ENCODE measurements around the gene TMEM204. TPM values are rescaled to one million over a fixed set of nuclear protein-coding genes. Genes with fewer than 3 reads are reported as not detected.

The TMEM204 gene
- 0.18 TPM in 1 of 2 replicates, not detected in the other for total RNA-seq

DNA sequence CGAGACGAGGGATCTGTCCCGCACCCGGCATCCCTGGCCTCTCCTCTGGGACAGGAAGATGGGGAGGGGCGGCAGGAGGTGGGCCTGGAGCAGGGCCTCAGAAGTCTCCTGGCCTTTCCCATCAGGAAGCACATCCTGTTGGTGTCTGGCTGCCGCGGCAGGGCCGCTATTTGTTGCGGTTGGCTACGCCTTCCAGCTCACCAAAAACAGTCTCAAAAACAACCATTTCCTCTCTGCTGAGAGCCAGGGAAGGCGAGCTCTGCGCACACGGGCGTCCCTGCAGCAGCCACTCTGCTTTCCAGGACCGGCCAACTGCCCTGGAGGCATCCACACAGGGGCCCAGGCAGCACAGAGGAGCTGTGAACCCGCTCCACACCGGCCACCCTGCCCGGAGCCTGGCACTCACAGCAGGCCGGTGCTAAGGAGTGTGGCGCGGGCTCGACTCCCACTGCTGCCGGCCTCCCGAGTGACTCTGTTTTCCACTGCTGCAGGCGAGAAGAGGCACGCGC, at the start of gene TMEM204:
TSS of gene TMEM204 (plus strand) at position 224 of the 509 bp plus-strand sequence. CDS start 610 bp downstream, outside the sequence.
- Mint-ChIP-seq H3K9me3 (no peaks in the 10 kb centered on the region), H3K27me3 (no peaks in the 10 kb centered on the region), H3K4me3 (peak within 1 kb of the TSS; percentile 15), H3K4me1 (peaks cover 14% of the 10 kb centered on the region), H3K36me3 (ENCODE audit: low read depth) (no peaks in the 10 kb centered on the region), H3K27ac (no peak within 1 kb of the TSS)
- ChIA-PET CTCF (no interaction called here), POLR2A (no interaction called here)
- ATAC-seq (ENCODE audit: low read depth), result no peak
- intact Hi-C loops (cut with micrococcal nuclease), result no loop called here
- DNase-seq, result no peak
- TF ChIP-seq, protein P1, sequence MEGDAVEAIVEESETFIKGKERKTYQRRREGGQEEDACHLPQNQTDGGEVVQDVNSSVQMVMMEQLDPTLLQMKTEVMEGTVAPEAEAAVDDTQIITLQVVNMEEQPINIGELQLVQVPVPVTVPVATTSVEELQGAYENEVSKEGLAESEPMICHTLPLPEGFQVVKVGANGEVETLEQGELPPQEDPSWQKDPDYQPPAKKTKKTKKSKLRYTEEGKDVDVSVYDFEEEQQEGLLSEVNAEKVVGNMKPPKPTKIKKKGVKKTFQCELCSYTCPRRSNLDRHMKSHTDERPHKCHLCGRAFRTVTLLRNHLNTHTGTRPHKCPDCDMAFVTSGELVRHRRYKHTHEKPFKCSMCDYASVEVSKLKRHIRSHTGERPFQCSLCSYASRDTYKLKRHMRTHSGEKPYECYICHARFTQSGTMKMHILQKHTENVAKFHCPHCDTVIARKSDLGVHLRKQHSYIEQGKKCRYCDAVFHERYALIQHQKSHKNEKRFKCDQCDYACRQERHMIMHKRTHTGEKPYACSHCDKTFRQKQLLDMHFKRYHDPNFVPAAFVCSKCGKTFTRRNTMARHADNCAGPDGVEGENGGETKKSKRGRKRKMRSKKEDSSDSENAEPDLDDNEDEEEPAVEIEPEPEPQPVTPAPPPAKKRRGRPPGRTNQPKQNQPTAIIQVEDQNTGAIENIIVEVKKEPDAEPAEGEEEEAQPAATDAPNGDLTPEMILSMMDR (IDR thresholded peaks at IDR 0.05), result no peak

GRCh38 chr16:1485847-1486496, 47.5 kb upstream of the TMEM204 start:
- Mint-ChIP-seq H3K9me3 (peaks cover 3% of the 10 kb centered on the region), H3K27ac (no peak overlapping the region), H3K36me3 (ENCODE audit: low read depth) (no peaks in the 10 kb centered on the region), H3K27me3 (no peaks in the 10 kb centered on the region), H3K4me3 (no peak overlapping the region), H3K4me1 (peaks cover 18% of the 10 kb centered on the region)
- no peak for ATAC-seq (ENCODE audit: low read depth)
- DNase-seq, result no peak
- POLR2A ChIA-PET, result interaction anchor here (0.9 kb wide), 1 partner anchor 126 kb away, joined by 6 read pairs; the partner anchor contains the start of gene IFT140
- TF ChIP-seq, protein P1 (IDR thresholded peaks at IDR 0.05), result no peak
- intact Hi-C loops (cut with micrococcal nuclease), result no loop called here
- CTCF ChIA-PET, result no interaction called here

DNA sequence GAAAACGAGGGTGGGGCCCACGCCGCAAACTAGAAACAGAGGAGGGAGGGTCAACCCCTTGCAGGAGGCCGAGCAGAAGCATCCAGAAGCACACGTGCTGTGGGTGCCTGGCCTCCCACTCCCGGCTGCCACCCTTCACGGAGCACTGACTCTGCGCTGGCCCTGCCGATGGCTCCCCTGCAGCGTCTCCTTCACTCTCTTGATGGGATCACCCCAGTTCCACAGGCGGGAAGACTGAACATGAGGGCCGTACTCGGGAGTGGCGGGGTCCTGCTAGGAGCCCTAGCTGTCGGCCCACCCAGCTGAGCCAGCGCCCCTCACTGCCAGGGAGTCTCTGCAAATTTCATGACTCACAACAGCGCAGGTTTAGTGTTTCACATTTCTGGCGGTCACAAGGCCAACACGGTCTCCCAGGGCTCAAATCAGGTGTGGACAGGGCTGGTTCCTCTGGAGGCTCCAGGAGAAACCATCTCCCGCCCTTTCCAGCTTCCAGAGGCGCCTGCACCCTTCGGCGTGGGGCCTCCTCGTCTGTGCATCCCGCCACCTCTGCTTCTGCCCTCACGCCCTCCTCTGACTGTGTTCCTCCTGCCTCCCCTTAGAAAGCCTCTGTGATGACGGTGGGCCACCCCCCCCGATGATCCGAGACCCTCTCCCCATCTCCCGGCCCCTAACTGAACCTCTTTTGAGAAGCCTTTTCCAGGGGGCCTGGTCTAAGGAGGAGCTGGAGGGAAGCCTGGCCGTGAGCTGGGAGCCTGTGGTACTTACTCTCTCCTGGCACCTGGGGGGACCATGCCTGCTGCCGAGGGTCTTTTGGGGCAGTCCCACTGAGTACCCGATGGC, 46.7 kb upstream of the TMEM204 start:
- H3K27ac Mint-ChIP-seq, result no peak overlapping the region

GRCh38 chr16:1487395-1488053, 45.9 kb upstream of the TMEM204 start:
- CTCF ChIA-PET, result no interaction called here
- POLR2A ChIA-PET, result interaction anchor here (0.6 kb wide), 1 partner anchor 15 kb away, joined by 3 read pairs; no protein-coding TSS in a partner anchor
- H3K4me1 Mint-ChIP-seq, result peaks cover 10% of the 10 kb centered on the region

More for the DNA sequence above, 46.7 kb upstream of the TMEM204 start:
- no peak overlapping the region for H3K4me3 Mint-ChIP-seq
- H3K27me3 Mint-ChIP-seq, result no peaks in the 10 kb centered on the region
- ATAC-seq (ENCODE audit: low read depth) (no peak), DNase-seq (no peak)
- H3K36me3 Mint-ChIP-seq (ENCODE audit: low read depth), result no peaks in the 10 kb centered on the region
- H3K4me1 Mint-ChIP-seq, result peaks cover 14% of the 10 kb centered on the region
- intact Hi-C loops (cut with micrococcal nuclease), result no loop called here
- ChIA-PET POLR2A (interaction anchor here (0.6 to 0.9 kb wide), 2 partner anchors 14 to 125 kb away, joined by 3 to 6 read pairs; partner anchors contain the start of gene IFT140), CTCF (no interaction called here)
- H3K9me3 Mint-ChIP-seq, result no peaks in the 10 kb centered on the region
- TF ChIP-seq, protein P1 (IDR thresholded peaks at IDR 0.05), result no peak

More at GRCh38 chr16:1487395-1488053, 45.9 kb upstream of the TMEM204 start:
- TF ChIP-seq, protein P1 (IDR thresholded peaks at IDR 0.05), result no peak
- no peak overlapping the region for H3K4me3 Mint-ChIP-seq
- intact Hi-C loops (cut with micrococcal nuclease), result no loop called here
- DNase-seq, result no peak
- no peaks in the 10 kb centered on the region for H3K27me3 Mint-ChIP-seq
- no peaks in the 10 kb centered on the region for H3K36me3 Mint-ChIP-seq (ENCODE audit: low read depth)
- no peak for ATAC-seq (ENCODE audit: low read depth)
- H3K9me3 Mint-ChIP-seq, result no peaks in the 10 kb centered on the region
- no peak overlapping the region for H3K27ac Mint-ChIP-seq
